Measurements from ENCODE around the gene ATP1A1.

Gene ATP1A1

DNA sequence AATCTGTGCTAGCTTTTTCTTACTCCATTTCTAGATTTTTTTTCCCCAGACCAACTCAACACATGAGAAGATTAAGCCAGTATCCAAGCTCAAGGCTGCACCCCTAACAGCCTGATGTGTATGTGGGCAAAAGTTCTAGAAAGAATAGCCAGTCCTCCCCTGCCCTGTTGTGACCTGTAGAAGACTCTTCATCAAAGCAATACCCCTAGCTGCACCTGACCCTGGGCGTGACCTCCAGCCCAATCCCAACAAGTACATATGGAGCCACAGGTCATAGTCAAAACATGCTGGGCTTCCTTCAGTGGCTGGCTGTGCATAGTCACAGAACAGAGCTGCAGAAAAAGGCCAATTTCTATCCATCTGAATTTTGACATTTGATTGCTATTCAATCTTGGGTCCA, 72.5 kb downstream of the ATP1A1 start:
- DNase-seq: no peak

- no peak for DNase-seq
These were observed 73.6 kb downstream of the ATP1A1 start for GRCh38 chr1:116446686-116447085.

GRCh38 chr1:116448785-116449385, 75.8 kb downstream of the ATP1A1 start:
- DNase-seq: no peak

GRCh38 chr1:116449578-116449977, 76.5 kb downstream of the ATP1A1 start:
- no peak for DNase-seq

DNA sequence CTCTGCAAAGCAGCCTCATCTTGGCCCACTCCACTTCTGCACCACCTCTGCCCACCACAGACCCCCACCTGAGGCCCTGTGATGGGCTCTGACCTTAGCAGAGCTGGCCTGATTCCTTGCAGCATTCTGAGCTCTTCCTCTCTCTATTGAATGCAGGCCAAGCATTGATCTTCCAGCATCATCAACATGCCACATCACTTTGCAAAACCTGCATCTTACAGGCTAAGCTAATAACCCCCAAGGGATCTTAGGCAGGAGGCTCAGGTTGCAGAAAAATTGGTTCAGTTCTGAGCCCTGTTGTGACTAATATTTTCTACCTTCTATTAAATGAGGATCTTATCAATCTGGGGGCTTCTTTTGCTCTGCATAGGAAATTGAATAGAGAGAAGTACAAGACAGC, 78.7 kb downstream of the ATP1A1 start:
- DNase-seq: no peak

DNA sequence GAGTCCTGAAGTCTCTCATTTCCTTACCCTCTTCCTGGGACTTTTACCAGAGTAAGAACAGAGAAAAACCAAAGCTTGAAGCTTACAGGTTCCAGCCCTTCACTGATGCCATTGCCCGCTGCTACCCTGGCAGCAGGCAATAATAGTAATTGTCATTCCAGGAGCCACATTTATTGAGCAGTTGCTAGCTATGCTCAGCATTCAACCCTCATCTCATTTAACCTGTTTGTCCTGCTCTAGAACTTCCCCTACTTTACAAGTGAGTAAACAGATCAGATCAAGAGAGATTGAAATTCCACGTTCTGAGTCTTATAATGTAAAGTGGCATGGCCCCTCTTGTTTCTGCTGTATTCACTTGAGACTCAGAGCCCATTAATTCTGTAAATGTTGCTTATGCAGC, 80.4 kb downstream of the ATP1A1 start:
- no peak for DNase-seq

- DNase-seq: no peak
These were observed 80.9 kb downstream of the ATP1A1 start for GRCh38 chr1:116453906-116454305.

All from stimulated activated CD4-positive, alpha-beta T cell treated with anti-CD3 and anti-CD28 coated beads, Interleukin-2, amount 100 ng/mL, for 24 hours (primary cell).